GM18868 (cell line): ENCODE measurements around the gene PHLPP1.
"Not testable (repeated sequence)": the region's sequence is repeated elsewhere in the genome, so short reads cannot be mapped to it uniquely, and the experiment has no call there.

ENCODE experiments used
- ATAC-seq: cut with Tn5 transposase; IDR thresholded peaks from one replicate; pipeline ENCODE4 v1.9.1; 2021; ENCODE audit warnings: mild to moderate bottlenecking, moderate library complexity; ENCODE audit not compliant: unreplicated experiment

Gene PHLPP1

DNA sequence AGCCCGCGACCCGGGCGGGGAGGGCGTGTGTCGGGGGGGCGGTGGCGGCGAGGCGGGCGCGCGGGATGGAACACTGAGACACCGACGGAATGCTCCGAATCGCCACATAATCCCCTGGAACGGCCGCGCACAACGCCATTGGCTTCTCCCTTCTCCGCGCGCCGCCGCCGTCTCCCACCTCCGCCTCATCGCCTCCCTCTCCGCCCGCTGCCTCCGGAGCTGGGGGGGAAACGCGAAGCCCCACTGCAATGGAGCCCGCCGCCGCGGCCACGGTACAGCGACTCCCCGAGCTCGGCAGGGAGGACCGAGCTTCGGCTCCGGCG is at the start of gene PHLPP1:
Gene PHLPP1, plus strand, starts transcription at position 106 of the 323 bp plus-strand sequence. Its CDS starts 143 bp downstream, at position 249.
- ATAC-seq, result peak; percentile 21

DNA sequence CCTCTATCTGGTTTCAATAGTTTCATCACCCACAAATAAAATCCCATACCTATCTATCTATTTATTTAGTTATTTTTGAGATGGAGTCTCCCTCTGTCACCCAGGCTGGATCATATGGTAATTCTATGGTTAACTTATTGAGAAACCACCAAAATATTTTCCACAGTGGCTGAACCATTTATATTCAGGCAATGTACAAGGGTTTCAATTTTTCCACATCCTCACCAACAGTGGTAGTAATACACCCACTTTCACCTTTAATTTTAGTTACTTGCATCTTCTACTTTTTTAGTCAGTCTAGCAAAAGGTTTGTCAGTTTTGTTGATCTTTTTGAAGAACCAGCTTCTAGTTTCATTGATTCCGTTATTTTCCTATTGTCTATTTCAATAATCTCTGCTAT is 46.1 kb upstream of the PHLPP1 start:
- ATAC-seq, result no peak

GRCh38 chr18:62670573-62670972 is 44.8 kb upstream of the PHLPP1 start:
- ATAC-seq, result no peak

DNA sequence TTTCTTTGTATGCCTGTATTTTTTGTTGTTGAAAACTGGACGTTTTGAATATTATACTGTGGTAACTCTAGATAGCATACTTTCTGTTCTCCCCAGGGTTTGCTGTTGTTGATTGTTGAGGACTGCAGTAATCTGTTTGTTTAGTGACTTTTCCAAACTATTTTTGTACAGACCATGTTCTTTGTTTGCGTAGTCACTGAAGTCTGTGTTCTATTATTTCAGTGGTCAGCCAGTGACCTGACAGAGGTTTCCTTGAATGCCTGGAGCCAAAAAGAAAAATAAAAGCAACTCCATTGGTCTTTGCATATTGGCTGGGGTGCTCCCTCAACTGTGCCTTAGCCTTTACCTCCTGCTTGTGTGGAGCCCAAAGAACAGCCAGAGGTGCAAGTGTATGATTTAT is 42.7 kb upstream of the PHLPP1 start:
- ATAC-seq, result no peak

DNA sequence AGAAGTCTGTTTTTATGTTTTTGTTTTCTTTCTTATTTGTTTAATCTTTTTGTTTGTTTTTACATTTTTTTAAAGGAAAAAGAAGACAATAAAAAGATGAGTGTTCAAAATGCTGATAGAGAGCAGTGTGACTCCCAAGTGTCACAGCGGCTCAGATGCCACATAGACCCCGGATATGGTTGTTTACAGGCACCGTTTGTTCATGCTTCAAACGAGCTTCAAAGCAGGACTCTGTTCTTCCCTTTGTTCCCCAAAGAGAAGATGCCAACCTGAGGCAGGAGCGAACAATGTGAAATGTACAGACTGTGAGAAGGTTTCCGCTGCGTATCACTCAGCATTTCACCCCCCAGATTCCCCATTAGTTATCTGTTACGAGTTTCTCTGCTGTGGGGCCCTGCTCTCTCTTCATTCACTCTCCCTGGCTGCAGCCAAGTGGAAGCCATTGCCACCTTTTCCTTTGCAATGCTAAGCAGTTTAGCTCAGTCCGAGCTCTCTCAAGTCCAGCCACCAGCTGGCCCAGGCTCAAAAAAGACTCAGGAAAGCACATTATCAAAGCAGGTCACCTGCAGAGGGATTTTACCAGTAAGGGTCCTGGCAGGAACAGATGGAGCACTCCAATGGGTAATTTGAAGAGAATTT is 36.4 kb upstream of the PHLPP1 start:
- ATAC-seq, result no peak

DNA sequence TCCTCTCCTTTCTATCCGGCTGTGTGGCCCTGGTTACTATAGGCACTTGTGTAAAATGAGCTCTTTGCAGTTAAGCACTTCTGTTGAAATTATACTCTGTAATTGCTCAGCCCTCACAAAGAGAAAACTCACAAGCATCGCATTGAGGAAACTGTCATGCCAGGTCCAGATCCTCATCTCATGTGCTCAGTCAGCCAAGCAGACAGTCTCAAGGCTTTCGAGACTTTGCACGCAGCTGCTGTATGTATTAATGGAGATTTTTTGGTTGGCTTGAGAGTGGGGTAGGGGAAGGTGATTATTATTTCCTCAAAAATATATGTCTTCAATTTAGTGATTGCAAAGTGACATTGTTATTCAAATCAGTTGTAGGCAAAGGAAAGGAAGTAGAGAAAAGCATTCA is 33.0 kb upstream of the PHLPP1 start:
- ATAC-seq, result no peak

GRCh38 chr18:62683935-62684334 is 31.4 kb upstream of the PHLPP1 start:
- ATAC-seq, result no peak

DNA sequence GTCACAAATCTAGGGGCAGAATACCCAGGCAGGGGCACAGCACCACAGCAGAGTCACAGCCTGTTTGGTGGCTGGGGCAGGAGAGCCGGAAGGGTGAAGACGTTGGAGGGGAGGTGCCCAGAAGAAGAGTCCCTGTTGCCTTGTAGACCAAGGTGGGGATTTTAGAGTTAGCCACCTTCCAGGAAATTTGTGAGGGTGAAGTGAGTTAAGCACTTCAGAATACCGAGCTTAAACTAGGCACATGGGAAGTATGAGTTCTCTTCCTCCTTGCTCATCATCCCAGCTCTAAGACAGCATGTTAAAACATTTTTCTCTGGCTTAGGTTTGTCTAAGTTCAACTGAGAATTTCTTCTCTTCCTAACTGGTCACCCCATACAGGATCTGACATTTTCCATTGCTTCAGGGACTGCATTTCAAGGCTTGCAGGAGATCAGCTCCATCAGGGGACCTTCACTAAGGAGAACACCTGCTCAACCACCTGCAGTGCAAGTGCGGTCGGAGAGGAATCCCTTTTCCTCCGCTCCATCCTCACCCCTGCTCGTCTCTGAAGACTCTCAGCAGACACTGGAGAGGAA is 26.5 kb upstream of the PHLPP1 start:
- no peak for ATAC-seq

DNA sequence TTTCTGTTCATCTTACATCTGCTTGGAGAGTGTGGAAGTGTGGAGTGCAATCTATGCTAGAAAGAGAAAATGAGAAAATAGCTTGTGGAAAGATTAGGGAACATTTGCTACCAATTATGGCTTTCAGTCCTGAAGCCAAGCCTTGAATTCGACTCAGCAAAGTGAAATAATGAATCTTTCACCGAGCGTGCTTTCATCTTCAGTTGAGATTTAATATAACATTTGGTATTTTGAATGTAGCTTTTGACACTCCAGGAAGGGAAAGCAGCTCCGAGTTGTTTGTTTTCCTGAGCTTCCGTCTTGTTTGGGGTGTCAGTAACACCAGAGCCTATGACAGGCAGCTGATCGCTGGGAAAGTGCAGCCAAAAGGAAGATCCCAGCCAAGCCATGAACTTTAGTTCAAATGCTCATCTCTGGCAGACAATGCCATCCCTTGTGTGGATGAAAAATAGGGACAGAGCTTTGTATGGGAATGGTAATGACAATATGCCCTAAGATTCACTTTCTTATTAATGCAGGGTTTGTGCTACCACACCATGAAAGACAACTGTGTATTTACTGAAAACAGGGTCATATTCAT is 25.0 kb upstream of the PHLPP1 start:
- ATAC-seq, result no peak

DNA sequence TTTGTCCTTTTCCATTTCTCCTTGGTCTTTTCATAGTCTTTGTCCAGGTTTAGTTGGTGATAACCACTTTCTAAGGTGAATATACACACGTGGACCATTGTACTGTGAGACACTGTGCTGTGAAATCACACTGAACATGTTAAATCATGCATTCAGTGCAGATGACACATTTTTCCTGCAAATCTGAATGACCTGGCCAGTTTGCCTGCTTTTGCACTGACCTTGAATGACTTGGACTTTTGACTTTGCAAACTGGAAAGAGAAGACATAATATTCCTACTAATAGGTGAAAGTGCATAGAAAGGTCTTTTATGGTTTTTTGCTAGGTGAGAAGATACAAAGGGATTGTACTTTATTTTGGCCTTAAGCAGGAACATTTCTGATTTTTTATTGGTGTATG is 21.7 kb upstream of the PHLPP1 start:
- ATAC-seq, result no peak

GRCh38 chr18:62697636-62698035 is 17.7 kb upstream of the PHLPP1 start:
- ATAC-seq, result no peak

DNA sequence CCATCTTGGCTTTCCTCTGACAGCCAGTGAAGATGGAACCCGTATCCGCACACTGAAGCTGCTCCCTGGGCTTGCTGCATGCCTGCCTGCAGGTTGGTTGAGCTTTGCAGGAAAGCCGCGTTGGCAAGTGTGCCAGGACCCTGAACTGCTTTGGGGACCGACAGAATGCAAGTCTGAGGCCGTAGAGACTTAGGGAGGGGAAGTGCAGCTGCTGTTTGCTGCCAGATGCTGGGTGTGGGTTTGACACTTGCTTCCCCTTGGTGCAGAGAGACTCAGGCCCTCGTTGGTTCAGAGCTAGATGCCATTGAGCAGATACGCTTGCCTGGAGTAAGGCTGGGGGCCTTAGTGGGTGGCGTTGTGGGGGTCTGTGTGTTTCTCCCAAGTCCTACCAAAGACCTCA is 13.1 kb upstream of the PHLPP1 start:
- ATAC-seq, result no peak

DNA sequence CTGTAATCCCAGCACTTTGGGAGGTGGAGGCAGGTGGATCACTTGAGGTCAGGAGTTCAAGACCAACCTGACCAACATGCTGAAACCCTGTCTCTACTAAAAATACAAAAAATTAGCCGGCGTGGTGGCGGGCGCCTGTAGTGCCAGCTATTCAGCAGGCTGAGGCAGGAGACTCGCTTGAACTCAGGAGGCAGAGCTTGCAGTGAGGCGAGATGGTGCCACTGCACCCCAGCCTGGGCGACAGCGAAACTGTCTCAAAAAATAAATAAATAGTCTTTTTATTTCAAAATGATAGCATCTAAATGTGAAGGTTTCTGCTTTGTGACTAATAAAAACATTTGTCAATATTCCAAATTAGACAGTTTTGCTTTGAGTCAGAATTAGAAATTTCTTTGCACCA is 8.5 kb upstream of the PHLPP1 start:
- not testable (repeated sequence) for ATAC-seq

DNA sequence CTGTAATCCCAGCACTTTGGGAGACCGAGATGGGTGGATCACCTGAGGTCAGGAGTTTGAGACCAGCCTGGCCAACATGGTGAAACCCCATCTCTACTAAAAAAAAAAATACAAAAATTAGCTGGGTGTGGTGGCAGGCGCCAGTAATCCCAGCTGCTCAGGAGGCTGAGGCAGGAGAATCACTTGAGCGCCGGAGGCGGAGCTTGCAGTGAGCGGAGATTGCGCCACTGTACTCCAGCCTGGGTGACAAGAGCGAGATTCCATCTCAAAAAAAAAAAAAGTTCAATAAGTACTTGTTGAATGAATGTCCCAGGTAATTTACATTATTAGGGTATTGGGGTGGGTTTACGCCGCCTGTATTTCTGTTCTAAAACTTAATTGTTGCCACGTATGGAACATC is 5.4 kb upstream of the PHLPP1 start:
- not testable (repeated sequence) for ATAC-seq

- ATAC-seq, result no peak
Observed at GRCh38 chr18:62710417-62710816, 4.9 kb upstream of the PHLPP1 start.

GRCh38 chr18:62711781-62712180 is 3.6 kb upstream of the PHLPP1 start:
- ATAC-seq, result no peak

GRCh38 chr18:62713651-62714247 is 1.6 kb upstream of the PHLPP1 start:
- ATAC-seq, result no peak

DNA sequence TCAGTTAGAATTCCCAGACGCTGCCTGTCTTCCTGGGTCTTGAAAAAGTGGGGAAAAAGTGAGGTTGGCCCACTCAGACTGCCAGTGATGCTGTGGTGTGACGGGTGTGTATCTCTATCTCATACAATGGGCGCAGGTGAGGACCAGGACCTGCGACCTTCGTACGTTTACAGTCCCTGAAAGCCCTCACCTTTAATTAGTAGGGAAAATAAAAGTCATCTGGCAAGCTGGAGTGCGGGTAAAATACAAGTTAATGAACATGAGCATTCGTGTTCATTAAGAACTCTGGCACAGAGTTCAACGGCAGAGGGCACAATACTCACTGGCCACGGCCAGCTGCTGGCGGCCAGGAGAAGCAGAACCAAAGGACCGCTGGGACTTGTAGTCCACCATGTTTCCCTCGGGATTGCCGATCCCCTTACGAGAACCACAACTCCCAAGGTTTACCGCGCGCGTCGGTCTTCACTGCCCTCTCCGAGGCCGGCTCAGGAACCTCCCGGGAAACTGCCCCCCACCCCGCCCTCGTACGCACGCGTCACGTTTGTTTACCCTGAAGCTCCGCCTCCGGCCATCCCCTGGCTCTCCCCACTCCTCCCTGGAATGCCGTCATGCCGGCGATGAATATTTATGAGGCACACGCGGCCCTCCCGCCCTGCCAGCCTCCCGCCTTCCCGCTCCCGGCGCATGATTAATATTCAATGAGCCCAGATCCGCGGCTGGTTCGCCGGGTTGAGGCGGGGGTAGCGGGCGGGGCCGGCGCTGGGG is 488 bp upstream of the PHLPP1 start:
- peak; percentile 70 for ATAC-seq

GRCh38 chr18:62715759-62716615 is 646 bp downstream of the PHLPP1 start:
- ATAC-seq, result peak; percentile 26

DNA sequence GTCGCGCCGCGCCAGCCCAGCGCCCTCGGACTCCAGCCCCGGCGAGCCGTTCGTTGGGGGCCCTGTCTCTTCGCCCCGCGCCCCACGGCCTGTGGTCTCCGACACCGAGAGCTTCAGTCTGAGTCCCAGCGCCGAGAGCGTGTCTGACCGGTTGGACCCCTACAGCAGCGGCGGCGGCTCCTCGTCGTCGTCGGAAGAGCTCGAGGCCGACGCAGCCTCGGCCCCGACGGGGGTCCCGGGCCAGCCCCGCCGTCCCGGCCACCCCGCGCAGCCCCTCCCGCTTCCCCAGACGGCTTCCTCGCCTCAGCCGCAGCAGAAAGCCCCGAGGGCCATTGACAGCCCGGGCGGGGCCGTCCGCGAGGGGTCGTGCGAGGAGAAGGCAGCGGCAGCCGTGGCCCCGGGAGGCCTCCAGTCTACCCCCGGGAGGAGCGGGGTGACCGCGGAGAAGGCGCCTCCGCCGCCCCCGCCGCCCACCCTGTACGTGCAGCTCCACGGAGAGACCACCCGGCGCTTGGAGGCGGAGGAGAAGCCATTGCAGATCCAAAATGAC is 1.4 kb downstream of the PHLPP1 start:
- ATAC-seq, result peak; percentile 14
